ENCODE data around the gene EPS8L2. TPM values are rescaled to one million over a fixed set of nuclear protein-coding genes. Genes with fewer than 3 reads are reported as not detected.

Gene EPS8L2
- total and polyA plus RNA-seq, 2 of the 13 experiments (the other 11 are each of a cell fraction or from before 2014, with no cell fraction given) = 89.3 to 416 TPM

DNA sequence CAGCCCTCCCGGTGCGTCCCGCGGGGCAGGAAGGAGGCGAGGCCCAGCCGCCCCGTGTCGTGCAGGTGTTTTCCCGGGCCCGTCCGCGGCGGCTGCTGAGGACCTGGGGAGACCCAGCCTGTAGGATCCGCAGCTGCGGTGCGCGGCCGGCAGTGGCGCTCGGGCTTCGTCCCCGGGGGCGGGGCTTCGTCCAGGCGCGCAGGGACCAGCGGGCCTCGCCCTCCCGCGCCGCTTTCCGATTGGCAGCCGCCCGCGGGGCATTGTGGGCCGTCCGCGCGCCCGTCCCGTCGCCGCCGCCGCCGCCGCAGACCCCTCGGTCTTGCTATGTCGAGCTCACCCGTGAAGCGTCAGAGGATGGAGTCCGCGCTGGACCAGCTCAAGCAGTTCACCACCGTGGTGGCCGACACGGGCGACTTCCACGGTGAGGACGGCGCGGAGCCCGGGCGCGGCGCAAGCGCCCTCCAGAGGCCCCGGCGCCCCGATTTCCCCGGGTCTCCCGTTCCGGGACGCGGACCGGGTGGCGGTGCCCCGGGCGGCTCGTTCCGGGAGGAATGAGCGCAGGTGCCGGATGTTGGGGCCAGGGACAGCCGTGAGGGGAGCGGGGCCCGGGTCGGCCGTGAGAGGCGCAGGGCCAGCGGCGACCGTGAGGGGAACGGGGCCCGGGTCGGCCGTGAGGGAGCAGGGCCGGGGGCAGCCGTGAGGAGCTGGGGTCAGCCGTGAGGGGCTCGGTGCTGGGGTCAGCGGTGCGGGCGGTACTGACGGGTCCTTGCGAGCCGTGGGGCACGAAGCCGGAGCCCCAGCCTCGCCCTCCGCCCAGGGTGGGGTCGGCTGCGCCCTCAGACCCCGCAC is 41.4 kb downstream of the EPS8L2 start, which contains the start of gene TALDO1 (continued):
- no peak for TF ChIP-seq NONO (IDR thresholded peaks at IDR 0.05)
- peak; percentile 55 for TF ChIP-seq NONO (CRISPR knock-in tag; conservative IDR thresholded peaks at IDR 0.05)
- TF ChIP-seq, protein P1, sequence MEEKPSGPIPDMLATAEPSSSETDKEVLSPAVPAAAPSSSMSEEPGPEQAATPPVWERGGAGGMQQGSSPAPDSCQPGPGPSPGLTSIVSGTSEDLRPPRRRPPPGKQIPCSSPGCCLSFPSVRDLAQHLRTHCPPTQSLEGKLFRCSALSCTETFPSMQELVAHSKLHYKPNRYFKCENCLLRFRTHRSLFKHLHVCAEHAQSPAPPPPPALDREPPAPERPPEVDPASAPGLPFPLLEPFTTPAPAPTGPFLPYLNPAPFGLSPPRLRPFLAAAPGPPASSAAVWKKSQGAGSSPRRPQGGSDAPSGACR (CRISPR knock-in tag; IDR thresholded peaks at IDR 0.05) = no peak
- TF ChIP-seq ZFP41 (CRISPR knock-in tag; IDR thresholded peaks at IDR 0.05; ENCODE audit: borderline replicate concordance) = 0 out of 2 replicates have a peak, but pooled peaks have one; percentile 32
- TF ChIP-seq FOSL1 (CRISPR knock-in tag; IDR thresholded peaks at IDR 0.05; ENCODE audit: borderline replicate concordance) = no peak
- no peak for TF ChIP-seq ETV6 (CRISPR knock-in tag; conservative IDR thresholded peaks at IDR 0.05)
- peak; percentile 86; the same call in 1 of the 2 replicates for TF ChIP-seq ZNF343 (CRISPR knock-in tag; IDR thresholded peaks at IDR 0.05)
- TF ChIP-seq POLR2AphosphoS5 (IDR thresholded peaks at IDR 0.05; ENCODE audit: low read depth, low read length) = peak; percentile 60
- TF ChIP-seq ZNF619 (CRISPR knock-in tag; IDR thresholded peaks at IDR 0.05) = peak; percentile 80; the same call in 1 of the 2 replicates
- no peak for TF ChIP-seq PAF1 (CRISPR knock-in tag; IDR thresholded peaks at IDR 0.05)
- TF ChIP-seq, protein P2, sequence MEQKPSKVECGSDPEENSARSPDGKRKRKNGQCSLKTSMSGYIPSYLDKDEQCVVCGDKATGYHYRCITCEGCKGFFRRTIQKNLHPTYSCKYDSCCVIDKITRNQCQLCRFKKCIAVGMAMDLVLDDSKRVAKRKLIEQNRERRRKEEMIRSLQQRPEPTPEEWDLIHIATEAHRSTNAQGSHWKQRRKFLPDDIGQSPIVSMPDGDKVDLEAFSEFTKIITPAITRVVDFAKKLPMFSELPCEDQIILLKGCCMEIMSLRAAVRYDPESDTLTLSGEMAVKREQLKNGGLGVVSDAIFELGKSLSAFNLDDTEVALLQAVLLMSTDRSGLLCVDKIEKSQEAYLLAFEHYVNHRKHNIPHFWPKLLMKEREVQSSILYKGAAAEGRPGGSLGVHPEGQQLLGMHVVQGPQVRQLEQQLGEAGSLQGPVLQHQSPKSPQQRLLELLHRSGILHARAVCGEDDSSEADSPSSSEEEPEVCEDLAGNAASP (CRISPR knock-in tag; IDR thresholded peaks at IDR 0.05; ENCODE audit: borderline replicate concordance) = peak; percentile 28
- no peak for TF ChIP-seq STAT5B (CRISPR knock-in tag; IDR thresholded peaks at IDR 0.05)
- TF ChIP-seq, protein P3, sequence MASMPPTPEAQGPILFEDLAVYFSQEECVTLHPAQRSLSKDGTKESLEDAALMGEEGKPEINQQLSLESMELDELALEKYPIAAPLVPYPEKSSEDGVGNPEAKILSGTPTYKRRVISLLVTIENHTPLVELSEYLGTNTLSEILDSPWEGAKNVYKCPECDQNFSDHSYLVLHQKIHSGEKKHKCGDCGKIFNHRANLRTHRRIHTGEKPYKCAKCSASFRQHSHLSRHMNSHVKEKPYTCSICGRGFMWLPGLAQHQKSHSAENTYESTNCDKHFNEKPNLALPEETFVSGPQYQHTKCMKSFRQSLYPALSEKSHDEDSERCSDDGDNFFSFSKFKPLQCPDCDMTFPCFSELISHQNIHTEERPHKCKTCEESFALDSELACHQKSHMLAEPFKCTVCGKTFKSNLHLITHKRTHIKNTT (CRISPR knock-in tag; IDR thresholded peaks at IDR 0.05) = no peak
- no peak for TF ChIP-seq NFRKB (IDR thresholded peaks at IDR 0.05)
- no peak for TF ChIP-seq ZNF30 (CRISPR knock-in tag; IDR thresholded peaks at IDR 0.05)
- no peak; the same call in 1 of the 2 replicates for TF ChIP-seq FOXC1 (CRISPR knock-in tag; IDR thresholded peaks at IDR 0.05; ENCODE audit: borderline replicate concordance)
- no peak for TF ChIP-seq ARHGAP35 (CRISPR knock-in tag; IDR thresholded peaks at IDR 0.05; ENCODE audit: borderline replicate concordance)
- peak; percentile 82 for TF ChIP-seq SAP130 (CRISPR knock-in tag; IDR thresholded peaks at IDR 0.05; ENCODE audit: low read depth)
- TF ChIP-seq ZNF367 (CRISPR knock-in tag; IDR thresholded peaks at IDR 0.05; ENCODE audit: borderline replicate concordance) = no peak
- no peak; the same call in 1 of the 2 replicates for TF ChIP-seq ZNF570 (CRISPR knock-in tag; IDR thresholded peaks at IDR 0.05; ENCODE audit: borderline replicate concordance)
- TF ChIP-seq, protein P4, sequence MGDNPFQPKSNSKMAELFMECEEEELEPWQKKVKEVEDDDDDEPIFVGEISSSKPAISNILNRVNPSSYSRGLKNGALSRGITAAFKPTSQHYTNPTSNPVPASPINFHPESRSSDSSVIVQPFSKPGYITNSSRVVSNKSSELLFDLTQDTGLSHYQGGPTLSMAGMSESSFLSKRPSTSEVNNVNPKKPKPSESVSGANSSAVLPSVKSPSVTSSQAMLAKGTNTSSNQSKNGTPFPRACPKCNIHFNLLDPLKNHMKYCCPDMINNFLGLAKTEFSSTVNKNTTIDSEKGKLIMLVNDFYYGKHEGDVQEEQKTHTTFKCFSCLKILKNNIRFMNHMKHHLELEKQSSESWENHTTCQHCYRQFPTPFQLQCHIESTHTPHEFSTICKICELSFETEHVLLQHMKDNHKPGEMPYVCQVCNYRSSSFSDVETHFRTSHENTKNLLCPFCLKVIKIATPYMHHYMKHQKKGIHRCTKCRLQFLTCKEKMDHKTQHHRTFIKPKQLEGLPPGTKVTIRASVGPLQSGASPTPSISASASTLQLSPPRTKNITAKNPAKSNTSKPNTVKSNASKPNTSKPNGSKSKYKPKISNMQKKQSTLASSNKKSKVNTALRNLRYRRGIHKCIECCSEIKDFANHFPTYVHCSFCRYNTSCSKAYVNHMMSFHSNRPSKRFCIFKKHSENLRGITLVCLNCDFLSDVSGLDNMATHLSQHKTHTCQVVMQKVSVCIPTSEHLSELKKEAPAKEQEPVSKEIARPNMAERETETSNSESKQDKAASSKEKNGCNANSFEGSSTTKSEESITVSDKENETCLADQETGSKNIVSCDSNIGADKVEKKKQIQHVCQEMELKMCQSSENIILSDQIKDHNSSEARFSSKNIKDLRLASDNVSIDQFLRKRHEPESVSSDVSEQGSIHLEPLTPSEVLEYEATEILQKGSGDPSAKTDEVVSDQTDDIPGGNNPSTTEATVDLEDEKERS (CRISPR knock-in tag; IDR thresholded peaks at IDR 0.05) = no peak
- peak; percentile 55 for TF ChIP-seq HNRNPK (IDR thresholded peaks at IDR 0.05; ENCODE audit: low read depth, low read length, poor library complexity, severe bottlenecking)
- TF ChIP-seq ZNF20 (CRISPR knock-in tag; IDR thresholded peaks at IDR 0.05) = no peak
- TF ChIP-seq KAT2B (IDR thresholded peaks at IDR 0.05; ENCODE audit: borderline replicate concordance, low read depth, low read length) = no peak
- peak; percentile 80; the same call in 1 of the 2 replicates for TF ChIP-seq ATF7-NPFF (CRISPR knock-in tag; IDR thresholded peaks at IDR 0.05; ENCODE audit: low read depth)

Data from HepG2 (cell line).